Non-pigmented ciliary epithelial cell (primary cell): ENCODE data around the gene HDAC4.

Experiments used
- DNase-seq: peaks from one replicate; pipeline ENCODE4 v3.0.0-alpha.2; 2010; ENCODE audit warnings: low read depth

Gene HDAC4

DNA sequence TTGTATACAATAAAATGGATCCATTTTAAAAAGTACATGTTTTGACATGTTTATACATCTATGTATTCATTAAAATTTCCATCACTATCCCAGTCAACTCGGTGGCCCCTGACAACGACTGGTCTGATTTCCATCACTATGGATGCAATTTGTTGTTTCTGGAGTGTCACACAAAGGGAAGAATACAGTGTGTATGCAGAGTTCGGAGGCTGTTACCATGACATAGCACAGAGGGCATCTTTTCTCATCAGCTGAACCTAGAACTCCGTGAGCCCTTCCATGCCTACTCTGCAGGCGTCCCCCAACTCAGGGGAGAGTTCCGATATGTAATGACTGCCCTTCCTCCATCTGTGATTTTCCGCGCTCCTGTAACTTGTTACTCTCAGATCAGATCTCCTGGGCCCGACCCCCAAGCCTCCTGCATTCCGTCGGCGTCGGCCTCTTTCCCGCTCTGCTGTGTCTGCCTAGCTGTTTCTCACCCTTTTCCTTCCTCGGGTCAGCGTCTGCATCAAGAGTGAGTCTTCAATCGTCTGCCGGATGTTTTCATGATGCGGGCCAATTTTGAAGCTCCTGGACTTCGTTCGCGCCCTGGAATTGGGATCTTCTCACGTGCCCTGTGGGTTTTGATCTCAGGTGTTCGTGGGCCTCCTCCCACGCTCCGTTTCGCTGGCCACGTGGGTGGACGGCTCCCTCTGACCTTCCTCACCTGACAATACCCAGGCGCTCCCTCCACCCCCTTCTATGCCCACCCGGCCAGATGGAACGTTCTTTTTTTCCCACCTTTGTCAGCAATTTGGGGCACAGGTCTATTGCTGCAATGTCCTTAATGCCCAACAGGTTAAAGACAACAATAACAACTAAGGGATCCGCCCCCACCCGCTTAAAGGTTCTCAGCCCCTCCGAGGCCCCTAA is 391.9 kb downstream of the HDAC4 start:
- DNase-seq = no peak

GRCh38 chr2:239008004-239008403 is 392.8 kb downstream of the HDAC4 start:
- no peak for DNase-seq

GRCh38 chr2:239006622-239007285 is 394.1 kb downstream of the HDAC4 start:
- no peak for DNase-seq

DNA sequence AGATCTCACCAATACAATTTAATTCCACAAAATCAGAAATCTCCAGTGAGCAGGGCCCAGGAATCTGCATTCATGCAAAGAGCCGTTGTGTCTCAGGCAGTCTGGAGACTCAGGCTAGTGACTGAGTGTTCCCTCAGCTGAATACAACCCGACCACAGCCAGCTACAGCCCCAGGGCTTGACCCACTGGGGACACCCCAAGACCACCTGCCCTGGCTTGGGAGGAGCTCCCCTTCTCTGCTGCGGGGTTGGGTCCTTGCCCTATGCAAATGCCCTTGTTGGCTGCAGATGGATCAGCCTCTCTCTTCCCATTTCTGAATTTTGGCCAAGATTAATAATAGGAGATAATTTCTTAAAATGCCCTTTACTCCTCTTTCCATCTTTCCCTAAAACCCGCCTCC is 395.2 kb downstream of the HDAC4 start:
- DNase-seq = no peak

DNA sequence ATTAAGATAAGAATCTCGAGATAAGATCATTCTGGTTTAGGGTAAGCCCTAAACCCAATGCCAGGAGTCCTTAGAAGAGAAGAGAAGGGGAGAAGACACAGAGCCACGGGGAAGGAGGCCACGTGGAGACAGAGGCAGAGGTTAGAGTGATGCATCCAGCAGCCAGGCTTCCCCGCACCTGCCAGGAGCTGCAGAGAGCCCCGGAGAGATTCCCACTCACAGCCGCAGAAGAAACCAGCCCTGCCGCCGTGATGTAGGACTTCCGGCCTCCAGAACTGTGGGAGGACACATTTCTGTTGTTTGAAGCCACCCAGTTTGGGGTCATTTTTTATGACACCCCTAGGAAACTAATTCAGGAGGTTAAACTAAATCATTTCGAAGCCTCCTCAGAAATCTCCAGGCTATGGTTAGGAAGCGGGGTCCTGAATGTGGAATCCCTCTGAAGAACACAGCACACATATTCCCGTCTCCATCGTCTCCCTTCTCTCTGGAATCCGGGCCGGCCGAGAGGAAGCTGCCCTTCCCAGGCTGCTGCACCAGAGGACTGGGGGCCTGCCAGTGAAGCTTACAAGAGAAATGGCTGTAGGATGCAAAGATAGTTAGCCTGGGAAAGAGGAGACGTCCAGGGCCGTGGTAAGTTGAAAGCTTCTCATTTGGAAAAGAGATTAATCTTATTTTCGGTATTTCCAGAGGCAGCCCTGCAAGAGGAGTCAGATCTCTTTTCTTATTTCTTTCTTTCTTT is 396.4 kb downstream of the HDAC4 start:
- DNase-seq = no peak

- no peak for DNase-seq
Measured at GRCh38 chr2:239003624-239004273, 397.1 kb downstream of the HDAC4 start.

- peak; percentile 8 for DNase-seq
Measured at GRCh38 chr2:239002954-239003623, 397.7 kb downstream of the HDAC4 start.

GRCh38 chr2:239002591-239002953 is 398.2 kb downstream of the HDAC4 start:
- DNase-seq = no peak

DNA sequence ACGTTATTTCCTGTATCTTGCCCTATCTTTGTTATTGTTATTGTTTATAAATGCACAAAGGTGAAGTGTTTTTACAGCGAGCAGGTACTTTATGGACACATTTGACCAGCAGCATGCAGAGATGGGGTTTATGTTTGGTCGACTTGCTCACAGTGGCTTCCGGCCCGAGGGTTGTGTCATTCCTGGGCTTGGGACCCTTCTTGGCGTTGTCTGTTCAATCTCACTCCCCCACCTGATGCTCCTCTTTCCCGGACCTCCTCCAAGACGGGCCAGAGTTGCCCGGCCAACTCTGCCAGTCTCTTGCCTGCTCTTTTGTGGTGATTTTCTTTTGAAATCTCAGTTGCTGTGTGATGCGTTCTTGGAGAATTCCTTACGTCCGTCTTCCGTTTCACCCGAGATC is 399.0 kb downstream of the HDAC4 start:
- DNase-seq = no peak

DNA sequence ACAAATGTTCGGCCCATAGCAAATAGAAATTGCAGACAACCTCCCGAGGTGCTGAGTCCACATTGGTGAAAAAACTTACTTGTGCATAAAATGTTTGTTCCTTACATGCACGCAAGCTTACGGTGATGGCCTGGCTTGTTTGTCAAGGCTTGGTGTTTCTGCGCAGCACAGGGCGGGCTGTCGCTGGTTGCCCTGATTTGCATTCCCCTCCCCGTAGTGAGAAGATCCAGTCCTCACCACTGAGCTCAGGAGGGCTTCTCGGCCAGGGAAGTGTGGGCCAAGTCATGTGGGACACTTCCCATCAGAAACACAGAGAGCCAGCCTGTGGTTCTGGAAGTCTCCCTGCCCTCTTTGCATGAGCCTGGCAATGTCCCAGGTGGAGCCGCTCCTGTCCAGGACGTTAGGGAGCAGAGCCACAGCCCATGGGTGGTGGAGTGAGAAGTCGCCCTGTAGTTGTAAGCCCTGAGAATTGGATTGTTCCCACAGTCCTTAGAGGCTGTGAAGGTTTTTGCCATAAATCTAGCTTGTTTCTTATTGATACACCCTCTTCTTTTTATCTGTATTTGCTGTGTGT is 400.2 kb downstream of the HDAC4 start:
- DNase-seq = no peak

DNA sequence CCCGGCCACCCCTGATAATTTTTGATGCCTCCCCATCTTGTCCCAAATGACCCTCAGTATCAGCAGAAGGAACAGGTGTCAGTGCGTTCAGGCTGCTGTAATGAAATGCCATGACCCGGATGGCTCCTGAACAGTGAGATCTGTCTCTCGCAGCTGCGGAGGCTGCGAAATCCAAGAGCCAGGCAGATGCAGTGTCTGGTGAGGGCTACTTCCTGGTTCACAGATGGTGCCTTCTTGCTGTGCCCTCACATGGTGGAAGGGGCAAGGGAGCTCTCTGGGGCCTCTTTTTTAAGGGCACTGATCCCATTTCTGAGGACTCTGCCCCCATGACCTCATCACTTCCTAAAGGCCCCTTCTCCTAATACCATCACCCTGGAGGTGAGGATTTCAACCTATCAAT is 400.7 kb downstream of the HDAC4 start:
- no peak for DNase-seq

DNA sequence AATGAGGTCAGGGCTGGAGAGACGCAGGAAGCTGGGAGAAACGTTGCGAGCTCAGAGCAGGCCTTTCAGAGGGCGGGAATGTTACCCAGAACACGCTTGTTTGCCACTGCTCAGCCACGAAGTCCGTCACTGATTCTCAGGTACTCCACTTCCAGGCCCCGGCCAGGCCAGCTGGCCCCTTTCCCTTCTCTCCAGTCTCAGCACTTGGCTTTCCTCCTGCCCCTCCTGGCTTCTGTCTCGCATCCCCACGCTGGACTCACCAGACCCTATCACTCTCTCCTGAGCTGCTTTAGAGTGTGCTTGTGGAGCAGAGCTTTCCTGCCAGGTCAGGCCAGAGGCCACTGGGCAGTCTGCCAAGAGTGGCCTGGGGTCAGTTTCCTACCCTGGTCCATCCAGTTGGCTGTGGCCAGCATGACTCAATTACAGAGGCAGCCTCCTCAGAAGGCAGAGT is 401.5 kb downstream of the HDAC4 start:
- DNase-seq = no peak

- no peak for DNase-seq
Measured at GRCh38 chr2:238998801-238999200, 402.0 kb downstream of the HDAC4 start.
